Peyer's patch (tissue), 4 donors: Measurements from ENCODE around the gene TNIP3.

Experiments
- CTCF ChIP-seq, 6 experiments: fragments of 450-650 bp in 4 of 6; fragments of 200-600 bp in 2 of 6; sonication (generic) in 1 of 6; IDR thresholded peaks; one replicate each; pipeline ENCODE4 v1.5.1; 2017 to 2019; ENCODE audit warnings: antibody characterized with exemption in 6 of 6, mild to moderate bottlenecking in 3 of 6, moderate library complexity in 1 of 6
- POLR2A ChIP-seq, 2 donors: fragments of 450-650 bp; IDR thresholded peaks; one replicate each; pipeline ENCODE4 v1.5.1; 2017; ENCODE audit warnings: antibody characterized with exemption in 2 of 2, mild to moderate bottlenecking in 2 of 2, moderate library complexity in 2 of 2

- TF ChIP-seq CTCF (IDR thresholded peaks at IDR 0.05) (no peak), POLR2A (IDR thresholded peaks at IDR 0.05) (no peak)
Measured at GRCh38 chr4:121139533-121140222, 24.4 kb downstream of the TNIP3 start.
